ENCODE results near the gene ARHGEF25.
"Not testable (repeated sequence)": the region's sequence is repeated elsewhere in the genome, so short reads cannot be mapped to it uniquely, and the experiment has no call there.

Gene ARHGEF25

DNA sequence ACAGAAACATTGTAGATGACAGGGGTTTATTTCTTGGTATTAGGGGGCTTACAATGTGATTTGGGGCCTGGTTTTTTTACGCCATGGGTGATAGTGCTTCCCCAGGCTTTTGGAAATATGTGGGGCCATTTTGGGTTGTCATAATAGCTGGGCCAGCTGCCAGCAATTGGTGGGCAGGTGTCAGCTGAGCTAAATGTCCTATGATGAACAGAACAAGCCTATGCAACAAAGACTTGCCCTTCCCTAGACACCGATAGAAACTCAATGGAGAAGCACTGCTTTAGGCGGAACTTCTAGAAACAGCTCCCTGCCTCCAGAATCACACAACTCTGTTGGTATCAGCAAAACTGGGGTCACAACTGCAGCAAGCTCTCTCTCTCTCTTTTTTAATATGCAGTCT, 26.9 kb downstream of the ARHGEF25 start:
- no peak for DNase-seq

GRCh38 chr12:57640175-57641042, 29.2 kb downstream of the ARHGEF25 start:
- DNase-seq = no peak

DNA sequence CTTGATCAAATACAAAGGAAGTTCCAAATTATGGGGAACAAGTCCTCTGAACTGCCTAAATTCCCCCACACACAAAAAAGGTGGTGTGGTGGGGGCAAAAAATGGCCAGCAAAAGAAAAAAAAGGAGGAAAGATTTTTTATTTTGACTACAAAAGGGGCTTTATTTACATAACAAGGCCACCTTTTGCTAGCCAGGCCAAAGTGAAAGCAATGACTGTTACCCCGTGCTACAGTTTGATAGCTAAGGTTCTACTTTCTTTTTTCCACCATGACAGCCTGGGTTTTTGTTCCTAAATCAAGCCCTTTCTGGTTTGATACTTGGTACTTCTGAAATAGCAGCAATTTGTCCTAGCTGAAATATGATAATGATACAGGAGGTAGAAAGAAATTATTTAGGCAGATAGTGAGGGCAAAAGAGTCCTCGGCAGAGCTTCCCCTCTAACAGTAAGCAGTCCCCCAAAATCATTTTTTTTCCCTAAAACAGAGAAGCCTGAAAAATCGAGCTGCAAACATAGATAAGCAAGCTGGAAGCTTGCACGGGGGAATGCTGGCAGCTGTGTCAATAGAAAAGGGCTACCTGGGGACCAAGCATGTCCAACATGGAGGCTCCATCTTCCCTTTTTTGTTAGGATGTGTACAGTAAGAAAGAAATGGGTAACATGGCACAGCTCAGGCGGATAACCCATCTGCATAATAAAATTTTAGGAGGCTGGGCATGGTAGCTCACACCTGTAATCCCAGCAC, 30.6 kb downstream of the ARHGEF25 start:
- no peak for DNase-seq

DNA sequence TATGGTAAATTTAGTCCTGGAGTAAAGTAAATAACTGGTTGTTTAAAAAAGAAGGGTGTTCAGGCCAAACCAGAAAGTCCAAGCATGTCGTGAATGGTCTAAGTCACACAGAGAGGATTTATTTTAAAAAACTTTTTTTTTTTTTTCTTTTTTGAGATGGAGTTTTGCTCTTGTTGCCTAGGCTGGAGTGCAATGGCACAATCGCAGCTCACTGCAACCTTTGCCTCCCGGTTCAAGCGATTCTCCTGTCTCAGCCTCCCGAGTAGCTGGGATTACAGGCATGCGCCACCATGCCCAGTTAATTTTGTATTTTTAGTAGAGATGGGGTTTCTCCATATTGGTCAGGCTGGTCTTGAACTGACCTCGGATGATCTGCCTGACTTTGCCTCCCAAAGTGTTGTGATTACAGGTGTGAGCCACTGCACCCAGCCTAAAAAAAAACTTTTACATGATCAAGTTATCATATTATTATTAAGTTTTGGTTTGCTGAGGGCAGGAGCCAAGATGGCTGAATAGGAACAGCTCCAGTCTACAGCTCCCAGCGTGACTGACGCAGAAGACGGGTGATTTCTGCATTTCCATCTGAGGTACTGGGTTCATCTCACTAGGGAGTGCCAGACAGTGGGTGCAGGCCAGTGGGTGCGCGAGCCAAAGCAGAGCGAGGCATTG, 34.9 kb downstream of the ARHGEF25 start:
- not testable (repeated sequence) for DNase-seq

DNA sequence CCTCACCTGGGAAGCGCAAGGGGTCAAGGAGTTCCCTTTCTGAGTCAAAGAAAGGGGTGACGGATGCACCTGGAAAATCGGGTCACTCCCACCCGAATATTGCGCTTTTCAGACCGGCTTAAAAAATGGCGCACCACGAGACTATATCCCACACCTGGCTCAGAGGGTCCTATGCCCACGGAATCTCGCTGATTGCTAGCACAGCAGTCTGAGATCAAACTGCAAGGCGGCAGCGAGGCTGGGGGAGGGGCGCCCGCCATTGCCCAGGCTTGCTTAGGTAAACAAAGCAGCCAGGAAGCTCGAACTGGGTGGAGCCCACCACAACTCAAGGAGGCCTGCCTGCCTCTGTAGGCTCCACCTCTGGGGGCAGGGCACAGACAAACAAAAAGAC, 35.4 kb downstream of the ARHGEF25 start:
- not testable (repeated sequence) for DNase-seq

GRCh38 chr12:57654042-57654441, 42.8 kb downstream of the ARHGEF25 start:
- DNase-seq = no peak

- DNase-seq = no peak
These were observed 44.5 kb downstream of the ARHGEF25 start for GRCh38 chr12:57655541-57656240.

- DNase-seq = not testable (repeated sequence)
These were observed 45.2 kb downstream of the ARHGEF25 start for GRCh38 chr12:57656408-57656807.

GRCh38 chr12:57657744-57658143, 46.5 kb downstream of the ARHGEF25 start:
- DNase-seq = no peak

DNA sequence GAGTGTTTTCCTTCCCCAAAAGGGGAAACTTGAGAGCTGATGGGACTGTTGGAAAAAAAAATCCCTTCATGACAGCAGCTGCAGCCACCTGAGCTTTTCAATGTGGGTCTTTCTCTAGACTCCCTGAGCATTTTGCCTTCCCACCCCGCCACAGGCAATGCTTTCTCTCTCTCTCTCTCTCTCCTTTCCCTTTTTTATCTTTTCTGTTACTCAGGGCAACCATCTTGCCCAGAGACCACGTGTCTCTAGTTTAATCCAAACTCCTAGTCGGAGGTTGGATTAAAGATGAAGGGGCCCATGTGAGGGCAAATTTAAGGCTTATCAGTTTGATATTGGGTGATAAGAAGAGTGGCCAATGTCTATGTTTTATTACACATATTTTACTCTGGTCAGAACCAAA, 47.7 kb downstream of the ARHGEF25 start:
- no peak for DNase-seq

DNA sequence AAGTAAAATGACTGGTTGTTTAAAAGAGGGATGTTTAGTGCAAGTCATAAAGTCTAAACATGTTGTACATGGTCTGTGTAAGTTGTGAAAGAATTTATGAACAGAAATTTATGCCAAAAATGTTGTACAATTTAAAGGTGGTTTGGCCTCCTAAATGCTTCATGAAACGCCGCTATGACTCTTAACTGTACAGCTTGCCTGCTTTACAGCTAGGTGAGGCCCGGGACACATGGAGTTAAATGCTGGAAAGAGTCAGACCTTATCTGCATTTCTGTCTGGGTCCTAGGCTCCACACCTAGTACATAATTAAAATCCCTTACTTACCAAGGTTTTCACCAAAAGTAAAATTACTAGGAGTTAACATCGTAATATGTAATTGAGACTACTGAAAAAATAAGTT, 50.1 kb downstream of the ARHGEF25 start:
- DNase-seq = no peak

DNA sequence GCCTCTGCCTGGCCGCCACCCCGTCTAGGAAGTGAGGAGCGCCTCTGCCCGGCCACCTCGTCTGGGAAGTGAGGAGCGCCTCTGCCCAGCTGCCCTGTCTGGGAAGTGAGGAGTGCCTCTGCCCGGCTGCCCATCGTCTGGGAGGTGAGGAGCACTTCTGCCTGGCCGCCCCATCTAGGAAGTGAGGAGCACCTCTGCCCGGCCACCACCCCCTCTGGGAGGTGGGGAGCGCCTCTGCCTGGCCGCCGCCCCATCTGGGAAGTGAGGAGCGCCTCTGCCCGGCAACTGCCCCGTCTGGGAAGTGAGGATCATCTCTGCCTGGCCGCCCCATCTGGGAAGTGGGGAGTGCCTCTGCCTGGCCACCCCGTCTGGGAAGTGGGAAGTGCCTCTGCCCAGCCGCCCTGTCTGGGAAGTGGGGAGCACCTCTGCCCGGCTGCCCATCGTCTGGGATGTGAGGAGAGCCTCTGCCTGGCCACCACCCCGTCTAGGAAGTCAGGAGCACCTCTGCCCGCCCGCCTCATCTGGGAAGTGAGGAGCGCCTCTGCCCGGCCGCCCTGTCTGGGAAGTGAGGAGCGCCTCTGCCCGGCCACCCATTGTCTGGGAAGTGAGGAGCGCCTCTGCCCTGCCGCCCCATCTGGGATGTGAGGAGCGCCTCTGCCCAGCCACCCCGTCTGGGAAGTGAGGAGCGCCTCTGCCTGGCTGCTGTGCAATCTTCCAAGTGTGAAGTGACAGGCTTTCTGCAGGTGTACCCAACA, 54.0 kb downstream of the ARHGEF25 start:
- DNase-seq = not testable (repeated sequence)

Data from NCI-H2081 treated with DMSO at 0.1 percent for 48 hours (cell line).